Body of pancreas (tissue), 4 donors: ENCODE measurements around the gene TMEM247. TPM values are rescaled to one million over a fixed set of nuclear protein-coding genes. Genes with fewer than 3 reads are reported as not detected.

Experiments used
- ATAC-seq: fragments of 150-250 bp; one replicate; pipeline ENCODE4 v1.9.1; 2016
- DNase-seq, 4 donors: peaks; one replicate each; pipeline ENCODE4 v3.0.0-alpha.2; 2019
- H3K27ac ChIP-seq, 4 donors: fragments of 200-600 bp; sonication (generic); 1 replicate in 3 of 4; 2 replicates in 1 of 4; pipeline versions ENCODE4 v1.5.1 to v1.6.1; 2016 to 2019; ENCODE audit warnings: mild to moderate bottlenecking in 1 of 4, mixed read lengths in 1 of 4, moderate library complexity in 1 of 4
- H3K27me3 ChIP-seq, 2 donors: fragments of 200-600 bp; sonication (generic); one replicate each; pipeline ENCODE4 v1.6.0; 2016; ENCODE audit warnings: mild to moderate bottlenecking in 1 of 2
- H3K36me3 ChIP-seq, 2 donors: fragments of 200-600 bp; sonication (generic); replicated peaks in 1 of 2; 2 replicates each; pipeline ENCODE4 v1.5.1; 2016; ENCODE audit warnings: low read depth in 2 of 2; ENCODE audit not compliant: insufficient read depth in 1 of 2
- H3K4me1 ChIP-seq: fragments of 200-600 bp; sonication (generic); one replicate; pipeline ENCODE4 v1.6.0; 2016
- H3K4me3 ChIP-seq, 2 donors: fragments of 200-600 bp; sonication (generic); 1 replicate in 1 of 2; 2 replicates in 1 of 2; pipeline ENCODE4 v1.5.1; 2016 to 2019
- H3K9me3 ChIP-seq, 3 donors: fragments of 200-600 bp; sonication (generic); 1 replicate in 2 of 3; 2 replicates in 1 of 3; pipeline ENCODE4 v1.5.1; 2016
- POLR2A ChIP-seq, 3 donors: fragments of 450-650 bp; IDR thresholded peaks; one replicate each; pipeline ENCODE4 v1.6.1; 2016; ENCODE audit warnings: antibody characterized with exemption in 3 of 3, mild to moderate bottlenecking in 2 of 3
- whole genome bisulfite sequencing, 2 donors: methylation state at CpG; one replicate each; pipeline ENCODE4 v1.1.5; 2017; 5-methylcytosine and 5-hydroxymethylcytosine counted together
- intact Hi-C: fragments of 100-400 bp; cut with DNase I; formaldehyde crosslinking; loops from one replicate; pipeline ENCODE4 v1.15.1; 2023
- total RNA-seq, 2 donors: library from RNA; depleted of rRNA; stranded (reverse); fragments of >200 nt; gene quantifications; one replicate each; pipeline ENCODE4 v1.1.0, GENCODE V29; 2016
- TF ChIP-seq, protein P1 (sequence below), 7 experiments: fragments of 450-650 bp in 4 of 7; fragments of 200-600 bp in 3 of 7; sonication (generic) in 3 of 7; IDR thresholded peaks; one replicate each; pipeline ENCODE4 v1.5.1; 2016 to 2019; ENCODE audit warnings: antibody characterized with exemption in 7 of 7

TMEM247 gene
- total RNA-seq, 2 donors from 2014 or later: not detected

- Histone ChIP-seq H3K27ac (no peak overlapping the region), H3K4me3 (no peak overlapping the region), H3K9me3 (no peaks in the 10 kb centered on the region), H3K36me3 (no peaks in the 10 kb centered on the region), H3K27me3 (no peaks in the 10 kb centered on the region), H3K4me1 (no peaks in the 10 kb centered on the region)
- intact Hi-C loops: no loop called here
- DNase-seq (no peak), ATAC-seq (no peak)
- 78 to 89% methylated on average over 3 of the region's 3 CpGs for WGBS, 2 donors
- TF ChIP-seq, protein P1, sequence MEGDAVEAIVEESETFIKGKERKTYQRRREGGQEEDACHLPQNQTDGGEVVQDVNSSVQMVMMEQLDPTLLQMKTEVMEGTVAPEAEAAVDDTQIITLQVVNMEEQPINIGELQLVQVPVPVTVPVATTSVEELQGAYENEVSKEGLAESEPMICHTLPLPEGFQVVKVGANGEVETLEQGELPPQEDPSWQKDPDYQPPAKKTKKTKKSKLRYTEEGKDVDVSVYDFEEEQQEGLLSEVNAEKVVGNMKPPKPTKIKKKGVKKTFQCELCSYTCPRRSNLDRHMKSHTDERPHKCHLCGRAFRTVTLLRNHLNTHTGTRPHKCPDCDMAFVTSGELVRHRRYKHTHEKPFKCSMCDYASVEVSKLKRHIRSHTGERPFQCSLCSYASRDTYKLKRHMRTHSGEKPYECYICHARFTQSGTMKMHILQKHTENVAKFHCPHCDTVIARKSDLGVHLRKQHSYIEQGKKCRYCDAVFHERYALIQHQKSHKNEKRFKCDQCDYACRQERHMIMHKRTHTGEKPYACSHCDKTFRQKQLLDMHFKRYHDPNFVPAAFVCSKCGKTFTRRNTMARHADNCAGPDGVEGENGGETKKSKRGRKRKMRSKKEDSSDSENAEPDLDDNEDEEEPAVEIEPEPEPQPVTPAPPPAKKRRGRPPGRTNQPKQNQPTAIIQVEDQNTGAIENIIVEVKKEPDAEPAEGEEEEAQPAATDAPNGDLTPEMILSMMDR (IDR thresholded peaks at IDR 0.05): no peak
- TF ChIP-seq POLR2A (IDR thresholded peaks at IDR 0.05): no peak
These were observed 32.3 kb upstream of the TMEM247 start for GRCh38 chr2:46446871-46447568.

GRCh38 chr2:46447649-46448048 is 31.7 kb upstream of the TMEM247 start:
- DNase-seq: no peak
- Histone ChIP-seq H3K27ac (no peak overlapping the region), H3K36me3 (no peaks in the 10 kb centered on the region), H3K4me1 (no peaks in the 10 kb centered on the region), H3K4me3 (no peak overlapping the region), H3K27me3 (no peaks in the 10 kb centered on the region), H3K9me3 (no peaks in the 10 kb centered on the region)
- no peak for ATAC-seq
- 55 to 59% methylated on average over 2 of the region's 2 CpGs for WGBS, 2 donors
- intact Hi-C loops: no loop called here
- no peak for TF ChIP-seq POLR2A (IDR thresholded peaks at IDR 0.05)
- TF ChIP-seq, protein P1 (IDR thresholded peaks at IDR 0.05): no peak

GRCh38 chr2:46448111-46448510 is 31.3 kb upstream of the TMEM247 start:
- H3K27ac ChIP-seq: no peak overlapping the region
- H3K9me3 ChIP-seq: no peaks in the 10 kb centered on the region
- no peak overlapping the region for H3K4me3 ChIP-seq
- TF ChIP-seq, protein P1 (IDR thresholded peaks at IDR 0.05): no peak
- H3K36me3 ChIP-seq: no peaks in the 10 kb centered on the region
- 87 to 90% methylated on average over 6 of the region's 6 CpGs for WGBS, 2 donors
- no peaks in the 10 kb centered on the region for H3K4me1 ChIP-seq
- H3K27me3 ChIP-seq: no peaks in the 10 kb centered on the region
- DNase-seq (no peak), ATAC-seq (no peak)
- intact Hi-C loops: no loop called here

DNA sequence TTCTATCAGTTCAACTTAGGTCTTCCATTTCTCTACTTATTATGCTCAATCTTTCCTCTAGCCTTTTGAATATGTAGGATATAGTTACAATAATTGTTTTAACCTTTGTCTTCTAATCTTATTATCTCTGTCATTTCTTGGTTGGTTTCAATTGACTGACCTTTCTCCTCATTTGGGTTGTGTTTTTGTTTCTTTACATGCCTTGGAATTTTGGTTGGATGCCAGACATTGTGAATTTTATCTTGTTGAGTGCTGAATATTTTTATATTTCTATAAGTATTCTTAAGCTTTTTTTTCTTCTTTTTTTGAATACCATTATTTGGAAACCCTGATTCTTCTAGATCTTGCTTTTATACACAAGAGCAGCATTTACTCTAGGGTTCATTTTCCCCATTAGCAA is 30.7 kb upstream of the TMEM247 start:
- no peaks in the 10 kb centered on the region for H3K4me1 ChIP-seq
- no peak overlapping the region for H3K4me3 ChIP-seq
- H3K36me3 ChIP-seq: no peaks in the 10 kb centered on the region
- intact Hi-C loops: no loop called here
- TF ChIP-seq, protein P1 (IDR thresholded peaks at IDR 0.05): no peak
- no peak for TF ChIP-seq POLR2A (IDR thresholded peaks at IDR 0.05)
- no peaks in the 10 kb centered on the region for H3K27me3 ChIP-seq
- H3K9me3 ChIP-seq: no peaks in the 10 kb centered on the region
- no peak overlapping the region for H3K27ac ChIP-seq
- DNase-seq: no peak
- no peak for ATAC-seq

DNA sequence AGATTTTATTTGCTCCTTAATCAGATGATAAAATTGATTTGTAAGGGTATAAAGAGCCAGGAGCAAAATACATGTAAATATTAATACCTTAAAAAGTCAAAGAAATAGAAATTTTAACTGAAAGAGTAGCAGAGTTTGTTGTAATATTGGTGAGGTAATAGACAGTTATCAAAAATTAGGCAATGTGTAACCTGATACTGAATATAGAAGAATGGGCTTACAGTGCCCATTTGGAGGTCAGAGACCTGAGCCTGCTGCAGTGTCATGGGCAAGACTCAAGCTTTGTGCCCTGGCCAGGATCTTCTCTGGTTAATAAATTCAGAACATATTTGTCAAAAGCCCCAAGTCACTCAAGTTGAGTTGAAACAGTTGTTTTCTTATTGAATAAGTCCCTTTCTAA is 29.7 kb upstream of the TMEM247 start:
- Histone ChIP-seq H3K9me3 (no peaks in the 10 kb centered on the region), H3K27me3 (no peaks in the 10 kb centered on the region), H3K27ac (no peak overlapping the region), H3K4me1 (no peaks in the 10 kb centered on the region), H3K4me3 (no peak overlapping the region), H3K36me3 (no peaks in the 10 kb centered on the region)
- TF ChIP-seq, protein P1 (IDR thresholded peaks at IDR 0.05): no peak
- TF ChIP-seq POLR2A (IDR thresholded peaks at IDR 0.05): no peak
- ATAC-seq (no peak), DNase-seq (no peak)
- intact Hi-C loops: no loop called here
